K562 (cell line): ENCODE measurements around the gene IFFO2. TPM values are rescaled to one million over a fixed set of nuclear protein-coding genes. Genes with fewer than 3 reads are reported as not detected.

ENCODE experiments used
- CBX3 ChIP-seq, 2 experiments: IDR thresholded peaks; 1 replicate in 1 of 2; 2 replicates in 1 of 2; pipeline ENCODE4 v1.6.1; 2012; ENCODE audit warnings: inconsistent platforms in 2 of 2, low read length in 2 of 2, borderline replicate concordance in 1 of 2, control low read depth in 1 of 2
- FOXK1 ChIP-seq: sonication (generic); formaldehyde crosslinking; IDR thresholded peaks from 2 replicates; pipeline ENCODE4 v1.8.0; 2022; ENCODE audit warnings: missing genetic modification reagents, mild to moderate bottlenecking, borderline replicate concordance
- MTF1 ChIP-seq: fragments of 250-450 bp; sonication (Bioruptor Pico); IDR thresholded peaks from 2 replicates; pipeline ENCODE4 v1.9.0; 2021; ENCODE audit warnings: moderate library complexity, mild to moderate bottlenecking, inconsistent platforms, borderline replicate concordance
- PRDM10 ChIP-seq: fragments of 450-650 bp; IDR thresholded peaks from 2 replicates; pipeline ENCODE4 v1.6.1; 2018; ENCODE audit not compliant: partially characterized antibody
- SUPT5H ChIP-seq: fragments of 450-650 bp; IDR thresholded peaks from 2 replicates; pipeline ENCODE4 v1.6.1; 2016
- ZBTB40 ChIP-seq, 2 experiments: fragments of 450-650 bp in 1 of 2; sonication (generic) in 1 of 2; formaldehyde crosslinking in 1 of 2; IDR thresholded peaks; 2 replicates each; pipeline versions ENCODE4 v1.7.1 to v1.9.0; 2016 to 2022; ENCODE audit warnings: inconsistent platforms in 1 of 2, mild to moderate bottlenecking in 1 of 2, missing genetic modification reagents in 1 of 2
- ZNF395 ChIP-seq: fragments of 200-800 bp; sonication (Bioruptor generic); IDR thresholded peaks from 2 replicates; pipeline ENCODE4 v1.6.1; 2017; ENCODE audit warnings: missing genetic modification characterization, missing compliant biosample characterization
- ZNF589 ChIP-seq: fragments of 200-800 bp; sonication (Bioruptor generic); IDR thresholded peaks from 2 replicates; pipeline ENCODE4 v1.6.1; 2016; ENCODE audit warnings: low read depth, missing genetic modification characterization, missing compliant biosample characterization
- polyA plus RNA-seq, 8 experiments: library from polyadenylated mRNA; depleted of rRNA in 4 of 8; stranded (reverse) in 5 of 8; unstranded in 3 of 8; fragments of >200 nt; fragmentation: Nextera tagmentation in 2 of 8; fragmentation: Illumina TruSeq in 1 of 8; extraction: Ambion mirVana in 2 of 8; extraction: Trizol in 1 of 8; gene quantifications; 2 replicates each; pipeline versions ENCODE4 v1.2.1 to v1.2.3, GENCODE V29; 2011 to 2014; ENCODE audit warnings: inconsistent platforms in 1 of 8, missing spikeins in 1 of 8
- total RNA-seq, 7 experiments: library from RNA; depleted of rRNA in 6 of 7; stranded (reverse); fragments of >200 nt in 6 of 7; fragmentation: Illumina TruSeq in 2 of 7; extraction: Trizol in 2 of 7; gene quantifications; 2 replicates each; pipeline versions ENCODE4 v1.2.1 to v1.2.3, GENCODE V29; 2011 to 2021; ENCODE audit warnings: low replicate concordance in 1 of 7

The IFFO2 gene
- total and polyA plus RNA-seq, 9 of the 15 experiments (the other 6 are each of a cell fraction or from before 2014, with no cell fraction given): 0.15 to 1.0 (median 0.44) TPM; not detected in 2

- TF ChIP-seq PRDM10 (peak; percentile 56), MTF1 (CRISPR knock-in tag) (no peak), ZNF589 (CRISPR knock-in tag) (peak; percentile 76; the same call in 1 of the 2 replicates), ZNF395 (CRISPR knock-in tag) (peak; percentile 69), SUPT5H (peak; percentile 27; the same call in 1 of the 2 replicates), CBX3 (IDR thresholded peaks at IDR 0.05; ENCODE audit: borderline replicate concordance in 1 of 2, low read length in 2 of 2) (no peak), FOXK1 (CRISPR knock-in tag) (0 out of 2 replicates have a peak, but pooled peaks have one; percentile 24), ZBTB40 (IDR thresholded peaks at IDR 0.05) (0 out of 2 replicates have a peak, but pooled peaks have one; percentile 46), ZBTB40 (CRISPR knock-in tag; IDR thresholded peaks at IDR 0.05) (no peak)
Measured at GRCh38 chr1:18907917-18908845, 48.3 kb downstream of the IFFO2 start (continued).
